Daoy (cell line): Measurements from ENCODE around the gene DAO. TPM values are rescaled to one million over a fixed set of nuclear protein-coding genes. Genes with fewer than 3 reads are reported as not detected.
A peak's percentile ranks its signal among the peaks of the same experiment; 100 is the strongest.
"Not testable (repeated sequence)": the region's sequence is repeated elsewhere in the genome, so short reads cannot be mapped to it uniquely, and the experiment has no call there.

ENCODE experiments used
- DNase-seq: peaks from one replicate; pipeline ENCODE4 v3.0.0-alpha.2; 2015; ENCODE audit warnings: low read depth
- total RNA-seq: library from RNA; depleted of rRNA; stranded (reverse); fragments of >200 nt; shearing (Covaris generic); gene quantifications from 2 replicates; pipeline ENCODE4 v1.2.3, GENCODE V29; 2014; rRNA removed

Gene DAO
- not detected in 2 replicates for total RNA-seq

- DNase-seq = no peak
Measured at GRCh38 chr12:108879615-108880254, at the start of gene DAO. Gene DAO, plus strand, starts transcription at chr12:108880092. Its CDS starts 4,915 bp downstream, at chr12:108885007.

- no peak for DNase-seq
Measured at GRCh38 chr12:108831309-108831991, 48.4 kb upstream of the DAO start.

GRCh38 chr12:108832208-108832607 is 47.7 kb upstream of the DAO start:
- DNase-seq = no peak

GRCh38 chr12:108832730-108833354 is 47.0 kb upstream of the DAO start:
- DNase-seq = peak; percentile 68

GRCh38 chr12:108833355-108833733 is 46.5 kb upstream of the DAO start:
- DNase-seq = peak; percentile 93

- peak; percentile 73 for DNase-seq
Measured at GRCh38 chr12:108833757-108834472, 46.0 kb upstream of the DAO start.

- no peak for DNase-seq
Measured at GRCh38 chr12:108835860-108836634, 43.8 kb upstream of the DAO start.

GRCh38 chr12:108837239-108837638 is 42.7 kb upstream of the DAO start:
- no peak for DNase-seq

GRCh38 chr12:108837680-108838079 is 42.2 kb upstream of the DAO start:
- DNase-seq = no peak

GRCh38 chr12:108838194-108839017 is 41.5 kb upstream of the DAO start:
- peak; percentile 100 for DNase-seq

GRCh38 chr12:108839018-108839889 is 40.6 kb upstream of the DAO start:
- DNase-seq = peak; percentile 74

- DNase-seq = no peak
Measured at GRCh38 chr12:108839890-108840230, 40.0 kb upstream of the DAO start.

GRCh38 chr12:108840605-108841332 is 39.1 kb upstream of the DAO start:
- no peak for DNase-seq

- DNase-seq = not testable (repeated sequence)
Measured at GRCh38 chr12:108841825-108842224, 38.1 kb upstream of the DAO start.

GRCh38 chr12:108842361-108842760 is 37.5 kb upstream of the DAO start:
- no peak for DNase-seq

GRCh38 chr12:108843187-108843586 is 36.7 kb upstream of the DAO start:
- DNase-seq = no peak

GRCh38 chr12:108845696-108846095 is 34.2 kb upstream of the DAO start:
- DNase-seq = no peak

- DNase-seq = no peak
Measured at GRCh38 chr12:108846290-108846701, 33.6 kb upstream of the DAO start.

- no peak for DNase-seq
Measured at GRCh38 chr12:108847705-108848104, 32.2 kb upstream of the DAO start.
